AG08396 (cell line): Measurements from ENCODE around the gene SLC66A2.
"Not testable (repeated sequence)": the region's sequence is repeated elsewhere in the genome, so short reads cannot be mapped to it uniquely, and the experiment has no call there.

Source experiments
- DNase-seq: peaks from one replicate; pipeline ENCODE4 v3.0.0; 2012; ENCODE audit warnings: low spot score, mixed read lengths

The SLC66A2 gene

GRCh38 chr18:79951545-79952455, at the start of gene SLC66A2:
Gene SLC66A2 (minus strand): TSS chr18:79951653. CDS start chr18:79950926, 727 bp downstream.
- DNase-seq = peak; percentile 98

- DNase-seq = no peak
Measured at GRCh38 chr18:80000877-80001276, 49.4 kb upstream of the SLC66A2 start.

- not testable (repeated sequence) for DNase-seq
Measured at GRCh38 chr18:79999701-80000100, 48.2 kb upstream of the SLC66A2 start.

GRCh38 chr18:79991494-79991893, 40.0 kb upstream of the SLC66A2 start:
- no peak for DNase-seq

GRCh38 chr18:79989195-79989497, 37.7 kb upstream of the SLC66A2 start:
- DNase-seq = no peak

GRCh38 chr18:79988451-79989194, 37.2 kb upstream of the SLC66A2 start, which contains the start of gene TXNL4A:
Gene TXNL4A (minus strand): TSS chr18:79988563. CDS start chr18:79988392, 171 bp downstream.
- DNase-seq = peak; percentile 92

- DNase-seq = peak; percentile 72
Measured at GRCh38 chr18:79988071-79988450, 36.6 kb upstream of the SLC66A2 start.

- peak; percentile 48 for DNase-seq
Measured at GRCh38 chr18:79987566-79987965, 36.1 kb upstream of the SLC66A2 start.

- DNase-seq = no peak
Measured at GRCh38 chr18:79986726-79987125, 35.3 kb upstream of the SLC66A2 start.

GRCh38 chr18:79985172-79985571, 33.7 kb upstream of the SLC66A2 start:
- no peak for DNase-seq

- DNase-seq = no peak
Measured at GRCh38 chr18:79983793-79984192, 32.3 kb upstream of the SLC66A2 start.

- no peak for DNase-seq
Measured at GRCh38 chr18:79983253-79983652, 31.8 kb upstream of the SLC66A2 start.

- peak; percentile 50 for DNase-seq
Measured at GRCh38 chr18:79982736-79983135, 31.3 kb upstream of the SLC66A2 start.

GRCh38 chr18:79980585-79980984, 29.1 kb upstream of the SLC66A2 start:
- DNase-seq = no peak

GRCh38 chr18:79979843-79980242, 28.4 kb upstream of the SLC66A2 start:
- no peak for DNase-seq

- no peak for DNase-seq
Measured at GRCh38 chr18:79975985-79976680, 24.7 kb upstream of the SLC66A2 start.

GRCh38 chr18:79975043-79975442, 23.6 kb upstream of the SLC66A2 start:
- DNase-seq = no peak

- no peak for DNase-seq
Measured at GRCh38 chr18:79974025-79974654, 22.7 kb upstream of the SLC66A2 start.

- DNase-seq = no peak
Measured at GRCh38 chr18:79973517-79973916, 22.1 kb upstream of the SLC66A2 start.

GRCh38 chr18:79972720-79973119, 21.3 kb upstream of the SLC66A2 start:
- no peak for DNase-seq

- no peak for DNase-seq
Measured at GRCh38 chr18:79971986-79972385, 20.5 kb upstream of the SLC66A2 start.
